GM23338 (cell line): ENCODE results near the gene MST1. TPM values are rescaled to one million over a fixed set of nuclear protein-coding genes. Genes with fewer than 3 reads are reported as not detected.

Experiments used
- ATAC-seq: fragments of 200-7000 bp; cut with Tn5 transposase; 3 replicates; pipeline ENCODE4 v1.9.1; 2020
- DNase-seq: peaks from one replicate; pipeline ENCODE4 v3.0.0-alpha.2; 2015; ENCODE audit warnings: low spot score
- H2AFZ ChIP-seq: fragments of 200-600 bp; sonication (generic); 2 replicates; pipeline ENCODE4 v1.8.0; 2016; ENCODE audit warnings: antibody characterized with exemption, mild to moderate bottlenecking, moderate library complexity
- H3F3A ChIP-seq: fragments of 200-600 bp; sonication (generic); replicated peaks from 2 replicates; pipeline ENCODE4 v1.8.0; 2017; ENCODE audit warnings: antibody characterized with exemption, mixed run types, low read depth
- H3K27ac ChIP-seq: fragments of 200-600 bp; sonication (generic); 2 replicates; pipeline ENCODE4 v1.6.1; 2016; ENCODE audit warnings: low read depth
- H3K27me3 ChIP-seq: fragments of 200-600 bp; sonication (generic); 2 replicates; pipeline ENCODE4 v1.8.0; 2016; ENCODE audit warnings: mild to moderate bottlenecking, mixed run types, moderate library complexity; ENCODE audit not compliant: insufficient read depth
- H3K36me3 ChIP-seq: fragments of 200-600 bp; sonication (generic); 2 replicates; pipeline ENCODE4 v1.8.0; 2016; ENCODE audit warnings: mild to moderate bottlenecking; ENCODE audit not compliant: insufficient read depth
- H3K4me1 ChIP-seq: fragments of 200-600 bp; sonication (generic); 2 replicates; pipeline ENCODE4 v1.8.0; 2016; ENCODE audit warnings: mild to moderate bottlenecking, moderate library complexity; ENCODE audit not compliant: insufficient read depth
- H3K4me2 ChIP-seq: fragments of 200-600 bp; sonication (generic); 2 replicates; pipeline ENCODE4 v1.7.1; 2017; ENCODE audit warnings: mixed run types
- H3K4me3 ChIP-seq: fragments of 200-600 bp; sonication (generic); 2 replicates; pipeline ENCODE4 v1.6.1; 2016; ENCODE audit warnings: mixed run types
- H3K79me2 ChIP-seq: fragments of 200-600 bp; sonication (generic); replicated peaks from 2 replicates; pipeline ENCODE4 v1.8.0; 2017; ENCODE audit warnings: mild to moderate bottlenecking; ENCODE audit not compliant: insufficient read depth
- H3K9me2 ChIP-seq: fragments of 200-600 bp; sonication (generic); 2 replicates; pipeline ENCODE4 v1.8.0; 2017; ENCODE audit not compliant: insufficient read depth
- H4K20me1 ChIP-seq: fragments of 200-600 bp; sonication (generic); replicated peaks from 2 replicates; pipeline ENCODE4 v1.8.0; 2017; ENCODE audit warnings: mild to moderate bottlenecking; ENCODE audit not compliant: insufficient read depth
- H3K27ac Mint-ChIP-seq: 2 replicates; pipeline ENCODE4 v1.8.0; 2020; ENCODE audit warnings: inconsistent platforms, mild to moderate bottlenecking, moderate library complexity, mixed read lengths
- H3K27me3 Mint-ChIP-seq: 3 replicates; pipeline ENCODE4 v1.8.0; 2022; ENCODE audit warnings: low read depth, mild to moderate bottlenecking, moderate library complexity, mixed read lengths, inconsistent platforms; ENCODE audit not compliant: insufficient read depth, poor library complexity
- H3K36me3 Mint-ChIP-seq: 3 replicates; pipeline ENCODE4 v1.8.0; 2021; ENCODE audit warnings: low read depth, mild to moderate bottlenecking, inconsistent platforms, moderate library complexity, mixed read lengths
- H3K4me1 Mint-ChIP-seq: 3 replicates; pipeline ENCODE4 v1.8.0; 2020; ENCODE audit warnings: mild to moderate bottlenecking, inconsistent platforms, mixed read lengths
- H3K4me3 Mint-ChIP-seq: 3 replicates; pipeline ENCODE4 v1.8.0; 2021; ENCODE audit warnings: moderate library complexity, mild to moderate bottlenecking, inconsistent platforms, mixed read lengths
- H3K9me3 Mint-ChIP-seq: 3 replicates; pipeline ENCODE4 v1.8.0; 2020; ENCODE audit warnings: moderate library complexity, mild to moderate bottlenecking, inconsistent platforms, mixed read lengths
- CREB1 ChIP-seq: fragments of 250-450 bp; sonication (Bioruptor Pico); IDR thresholded peaks from 2 replicates; pipeline ENCODE4 v1.5.0; 2020; ENCODE audit warnings: low read depth, mild to moderate bottlenecking, moderate library complexity
- EZH2 ChIP-seq: fragments of 200-600 bp; sonication (generic); IDR thresholded peaks from one replicate; pipeline ENCODE4 v1.8.0; 2017; ENCODE audit warnings: antibody characterized with exemption, mild to moderate bottlenecking, low read depth; ENCODE audit not compliant: unreplicated experiment
- EZH2phosphoT487 ChIP-seq: fragments of 200-600 bp; sonication (generic); IDR thresholded peaks from one replicate; pipeline ENCODE4 v1.8.1; 2018; ENCODE audit warnings: antibody characterized with exemption; ENCODE audit not compliant: unreplicated experiment
- JUNB ChIP-seq: IDR thresholded peaks from one replicate; pipeline ENCODE4 v1.6.1; 2016; ENCODE audit warnings: antibody characterized with exemption; ENCODE audit not compliant: unreplicated experiment
- NANOG ChIP-seq: IDR thresholded peaks from 2 replicates; pipeline ENCODE4 v1.6.1; 2016; ENCODE audit warnings: antibody characterized with exemption, borderline replicate concordance
- POLR2AphosphoS5 ChIP-seq: IDR thresholded peaks from 2 replicates; pipeline ENCODE4 v1.6.1; 2016; ENCODE audit warnings: antibody characterized with exemption, low read depth
- STAT1 ChIP-seq: IDR thresholded peaks from one replicate; pipeline ENCODE4 v1.6.1; 2016; ENCODE audit warnings: antibody characterized with exemption; ENCODE audit not compliant: unreplicated experiment
- ZNF114 ChIP-seq: fragments of 250-450 bp; sonication (Bioruptor Pico); IDR thresholded peaks from 2 replicates; pipeline ENCODE4 v1.5.0; 2020; ENCODE audit warnings: mild to moderate bottlenecking, moderate library complexity
- ZNF331 ChIP-seq: fragments of 250-450 bp; sonication (Bioruptor Pico); IDR thresholded peaks from 2 replicates; pipeline ENCODE4 v1.5.0; 2020; ENCODE audit warnings: low read depth, mild to moderate bottlenecking, moderate library complexity
- polyA plus RNA-seq: library from polyadenylated mRNA; unstranded; fragments of >200 nt; fragmentation: Nextera tagmentation; extraction: Ambion mirVana; gene quantifications from 2 replicates; pipeline ENCODE4 v1.2.1, GENCODE V29; 2016
- total RNA-seq: library from RNA; depleted of rRNA; stranded (reverse); fragments of >200 nt; shearing (Covaris generic); gene quantifications from 2 replicates; pipeline ENCODE4 v1.2.3, GENCODE V29; 2014
- TF ChIP-seq, protein P1 (sequence below): fragments of 250-450 bp; sonication (Bioruptor Pico); IDR thresholded peaks from 2 replicates; pipeline ENCODE4 v1.5.0; 2020; ENCODE audit warnings: mild to moderate bottlenecking, moderate library complexity
- TF ChIP-seq, protein P2 (sequence below), 2 experiments: fragments of 200-600 bp in 1 of 2; sonication (generic) in 1 of 2; conservative IDR thresholded peaks; 2 replicates each; pipeline versions ENCODE4 v1.5.1 to v1.6.1; 2016 to 2017; ENCODE audit warnings: antibody characterized with exemption in 2 of 2, low read depth in 2 of 2, mild to moderate bottlenecking in 2 of 2, moderate library complexity in 1 of 2
- TF ChIP-seq, protein P3 (sequence below): IDR thresholded peaks from 2 replicates; pipeline ENCODE4 v1.6.1; 2016; ENCODE audit warnings: antibody characterized with exemption
- TF ChIP-seq, protein P4 (sequence below): IDR thresholded peaks from one replicate; pipeline ENCODE4 v1.6.1; 2018; ENCODE audit warnings: antibody characterized with exemption; ENCODE audit not compliant: unreplicated experiment

Gene MST1
- total and polyA plus RNA-seq, 2 experiments from 2014 or later, result 5.9 to 11.1 TPM

DNA sequence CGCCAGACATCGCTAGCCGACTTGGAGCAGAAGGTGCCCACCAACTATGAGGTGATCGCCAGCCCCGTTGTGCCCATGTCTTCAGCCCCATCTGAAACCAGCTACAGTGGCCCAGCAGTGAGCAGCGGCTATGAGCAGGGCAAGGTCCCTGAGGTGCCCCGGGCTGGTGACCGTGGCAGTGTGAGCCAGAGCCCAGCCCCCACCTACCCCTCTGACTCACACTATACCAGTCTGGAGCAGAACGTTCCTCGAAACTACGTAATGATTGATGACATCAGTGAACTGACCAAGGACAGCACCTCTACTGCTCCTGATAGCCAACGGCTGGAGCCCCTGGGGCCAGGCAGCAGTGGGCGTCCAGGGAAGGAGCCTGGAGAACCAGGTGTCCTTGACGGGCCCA is 28.0 kb downstream of the MST1 start:
- no peak for TF ChIP-seq CREB1
- TF ChIP-seq, protein P1, sequence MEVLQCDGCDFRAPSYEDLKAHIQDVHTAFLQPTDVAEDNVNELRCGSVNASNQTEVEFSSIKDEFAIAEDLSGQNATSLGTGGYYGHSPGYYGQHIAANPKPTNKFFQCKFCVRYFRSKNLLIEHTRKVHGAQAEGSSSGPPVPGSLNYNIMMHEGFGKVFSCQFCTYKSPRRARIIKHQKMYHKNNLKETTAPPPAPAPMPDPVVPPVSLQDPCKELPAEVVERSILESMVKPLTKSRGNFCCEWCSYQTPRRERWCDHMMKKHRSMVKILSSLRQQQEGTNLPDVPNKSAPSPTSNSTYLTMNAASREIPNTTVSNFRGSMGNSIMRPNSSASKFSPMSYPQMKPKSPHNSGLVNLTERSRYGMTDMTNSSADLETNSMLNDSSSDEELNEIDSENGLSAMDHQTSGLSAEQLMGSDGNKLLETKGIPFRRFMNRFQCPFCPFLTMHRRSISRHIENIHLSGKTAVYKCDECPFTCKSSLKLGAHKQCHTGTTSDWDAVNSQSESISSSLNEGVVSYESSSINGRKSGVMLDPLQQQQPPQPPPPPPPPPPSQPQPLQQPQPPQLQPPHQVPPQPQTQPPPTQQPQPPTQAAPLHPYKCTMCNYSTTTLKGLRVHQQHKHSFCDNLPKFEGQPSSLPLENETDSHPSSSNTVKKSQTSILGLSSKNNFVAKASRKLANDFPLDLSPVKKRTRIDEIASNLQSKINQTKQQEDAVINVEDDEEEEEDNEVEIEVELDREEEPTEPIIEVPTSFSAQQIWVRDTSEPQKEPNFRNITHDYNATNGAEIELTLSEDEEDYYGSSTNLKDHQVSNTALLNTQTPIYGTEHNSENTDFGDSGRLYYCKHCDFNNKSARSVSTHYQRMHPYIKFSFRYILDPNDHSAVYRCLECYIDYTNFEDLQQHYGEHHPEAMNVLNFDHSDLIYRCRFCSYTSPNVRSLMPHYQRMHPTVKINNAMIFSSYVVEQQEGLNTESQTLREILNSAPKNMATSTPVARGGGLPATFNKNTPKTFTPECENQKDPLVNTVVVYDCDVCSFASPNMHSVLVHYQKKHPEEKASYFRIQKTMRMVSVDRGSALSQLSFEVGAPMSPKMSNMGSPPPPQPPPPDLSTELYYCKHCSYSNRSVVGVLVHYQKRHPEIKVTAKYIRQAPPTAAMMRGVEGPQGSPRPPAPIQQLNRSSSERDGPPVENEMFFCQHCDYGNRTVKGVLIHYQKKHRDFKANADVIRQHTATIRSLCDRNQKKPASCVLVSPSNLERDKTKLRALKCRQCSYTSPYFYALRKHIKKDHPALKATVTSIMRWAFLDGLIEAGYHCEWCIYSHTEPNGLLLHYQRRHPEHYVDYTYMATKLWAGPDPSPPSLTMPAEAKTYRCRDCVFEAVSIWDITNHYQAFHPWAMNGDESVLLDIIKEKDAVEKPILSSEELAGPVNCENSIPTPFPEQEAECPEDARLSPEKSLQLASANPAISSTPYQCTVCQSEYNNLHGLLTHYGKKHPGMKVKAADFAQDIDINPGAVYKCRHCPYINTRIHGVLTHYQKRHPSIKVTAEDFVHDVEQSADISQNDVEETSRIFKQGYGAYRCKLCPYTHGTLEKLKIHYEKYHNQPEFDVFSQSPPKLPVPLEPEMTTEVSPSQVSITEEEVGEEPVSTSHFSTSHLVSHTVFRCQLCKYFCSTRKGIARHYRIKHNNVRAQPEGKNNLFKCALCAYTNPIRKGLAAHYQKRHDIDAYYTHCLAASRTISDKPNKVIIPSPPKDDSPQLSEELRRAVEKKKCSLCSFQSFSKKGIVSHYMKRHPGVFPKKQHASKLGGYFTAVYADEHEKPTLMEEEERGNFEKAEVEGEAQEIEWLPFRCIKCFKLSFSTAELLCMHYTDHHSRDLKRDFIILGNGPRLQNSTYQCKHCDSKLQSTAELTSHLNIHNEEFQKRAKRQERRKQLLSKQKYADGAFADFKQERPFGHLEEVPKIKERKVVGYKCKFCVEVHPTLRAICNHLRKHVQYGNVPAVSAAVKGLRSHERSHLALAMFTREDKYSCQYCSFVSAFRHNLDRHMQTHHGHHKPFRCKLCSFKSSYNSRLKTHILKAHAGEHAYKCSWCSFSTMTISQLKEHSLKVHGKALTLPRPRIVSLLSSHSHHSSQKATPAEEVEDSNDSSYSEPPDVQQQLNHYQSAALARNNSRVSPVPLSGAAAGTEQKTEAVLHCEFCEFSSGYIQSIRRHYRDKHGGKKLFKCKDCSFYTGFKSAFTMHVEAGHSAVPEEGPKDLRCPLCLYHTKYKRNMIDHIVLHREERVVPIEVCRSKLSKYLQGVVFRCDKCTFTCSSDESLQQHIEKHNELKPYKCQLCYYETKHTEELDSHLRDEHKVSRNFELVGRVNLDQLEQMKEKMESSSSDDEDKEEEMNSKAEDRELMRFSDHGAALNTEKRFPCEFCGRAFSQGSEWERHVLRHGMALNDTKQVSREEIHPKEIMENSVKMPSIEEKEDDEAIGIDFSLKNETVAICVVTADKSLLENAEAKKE (CRISPR knock-in tag), result no peak
- TF ChIP-seq EZH2phosphoT487, result no peak
- TF ChIP-seq, protein P2, sequence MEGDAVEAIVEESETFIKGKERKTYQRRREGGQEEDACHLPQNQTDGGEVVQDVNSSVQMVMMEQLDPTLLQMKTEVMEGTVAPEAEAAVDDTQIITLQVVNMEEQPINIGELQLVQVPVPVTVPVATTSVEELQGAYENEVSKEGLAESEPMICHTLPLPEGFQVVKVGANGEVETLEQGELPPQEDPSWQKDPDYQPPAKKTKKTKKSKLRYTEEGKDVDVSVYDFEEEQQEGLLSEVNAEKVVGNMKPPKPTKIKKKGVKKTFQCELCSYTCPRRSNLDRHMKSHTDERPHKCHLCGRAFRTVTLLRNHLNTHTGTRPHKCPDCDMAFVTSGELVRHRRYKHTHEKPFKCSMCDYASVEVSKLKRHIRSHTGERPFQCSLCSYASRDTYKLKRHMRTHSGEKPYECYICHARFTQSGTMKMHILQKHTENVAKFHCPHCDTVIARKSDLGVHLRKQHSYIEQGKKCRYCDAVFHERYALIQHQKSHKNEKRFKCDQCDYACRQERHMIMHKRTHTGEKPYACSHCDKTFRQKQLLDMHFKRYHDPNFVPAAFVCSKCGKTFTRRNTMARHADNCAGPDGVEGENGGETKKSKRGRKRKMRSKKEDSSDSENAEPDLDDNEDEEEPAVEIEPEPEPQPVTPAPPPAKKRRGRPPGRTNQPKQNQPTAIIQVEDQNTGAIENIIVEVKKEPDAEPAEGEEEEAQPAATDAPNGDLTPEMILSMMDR (conservative IDR thresholded peaks at IDR 0.05; ENCODE audit: low read depth in 2 of 2), result no peak
- TF ChIP-seq ZNF114 (CRISPR knock-in tag), result no peak
- no peak for TF ChIP-seq STAT1
- no peak for TF ChIP-seq POLR2AphosphoS5
- TF ChIP-seq JUNB, result no peak
- no peak for TF ChIP-seq ZNF331 (CRISPR knock-in tag)
- TF ChIP-seq, protein P3, sequence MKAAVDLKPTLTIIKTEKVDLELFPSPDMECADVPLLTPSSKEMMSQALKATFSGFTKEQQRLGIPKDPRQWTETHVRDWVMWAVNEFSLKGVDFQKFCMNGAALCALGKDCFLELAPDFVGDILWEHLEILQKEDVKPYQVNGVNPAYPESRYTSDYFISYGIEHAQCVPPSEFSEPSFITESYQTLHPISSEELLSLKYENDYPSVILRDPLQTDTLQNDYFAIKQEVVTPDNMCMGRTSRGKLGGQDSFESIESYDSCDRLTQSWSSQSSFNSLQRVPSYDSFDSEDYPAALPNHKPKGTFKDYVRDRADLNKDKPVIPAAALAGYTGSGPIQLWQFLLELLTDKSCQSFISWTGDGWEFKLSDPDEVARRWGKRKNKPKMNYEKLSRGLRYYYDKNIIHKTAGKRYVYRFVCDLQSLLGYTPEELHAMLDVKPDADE, result no peak
- TF ChIP-seq NANOG, result no peak
- TF ChIP-seq, protein P4, sequence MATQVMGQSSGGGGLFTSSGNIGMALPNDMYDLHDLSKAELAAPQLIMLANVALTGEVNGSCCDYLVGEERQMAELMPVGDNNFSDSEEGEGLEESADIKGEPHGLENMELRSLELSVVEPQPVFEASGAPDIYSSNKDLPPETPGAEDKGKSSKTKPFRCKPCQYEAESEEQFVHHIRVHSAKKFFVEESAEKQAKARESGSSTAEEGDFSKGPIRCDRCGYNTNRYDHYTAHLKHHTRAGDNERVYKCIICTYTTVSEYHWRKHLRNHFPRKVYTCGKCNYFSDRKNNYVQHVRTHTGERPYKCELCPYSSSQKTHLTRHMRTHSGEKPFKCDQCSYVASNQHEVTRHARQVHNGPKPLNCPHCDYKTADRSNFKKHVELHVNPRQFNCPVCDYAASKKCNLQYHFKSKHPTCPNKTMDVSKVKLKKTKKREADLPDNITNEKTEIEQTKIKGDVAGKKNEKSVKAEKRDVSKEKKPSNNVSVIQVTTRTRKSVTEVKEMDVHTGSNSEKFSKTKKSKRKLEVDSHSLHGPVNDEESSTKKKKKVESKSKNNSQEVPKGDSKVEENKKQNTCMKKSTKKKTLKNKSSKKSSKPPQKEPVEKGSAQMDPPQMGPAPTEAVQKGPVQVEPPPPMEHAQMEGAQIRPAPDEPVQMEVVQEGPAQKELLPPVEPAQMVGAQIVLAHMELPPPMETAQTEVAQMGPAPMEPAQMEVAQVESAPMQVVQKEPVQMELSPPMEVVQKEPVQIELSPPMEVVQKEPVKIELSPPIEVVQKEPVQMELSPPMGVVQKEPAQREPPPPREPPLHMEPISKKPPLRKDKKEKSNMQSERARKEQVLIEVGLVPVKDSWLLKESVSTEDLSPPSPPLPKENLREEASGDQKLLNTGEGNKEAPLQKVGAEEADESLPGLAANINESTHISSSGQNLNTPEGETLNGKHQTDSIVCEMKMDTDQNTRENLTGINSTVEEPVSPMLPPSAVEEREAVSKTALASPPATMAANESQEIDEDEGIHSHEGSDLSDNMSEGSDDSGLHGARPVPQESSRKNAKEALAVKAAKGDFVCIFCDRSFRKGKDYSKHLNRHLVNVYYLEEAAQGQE, result no peak
- no peak for TF ChIP-seq EZH2
- no peaks in the 10 kb centered on the region for H3K36me3 ChIP-seq
- Mint-ChIP-seq H3K4me1 (peaks cover 4% of the 10 kb centered on the region), H3K27ac (no peak overlapping the region), H3K36me3 (no peaks in the 10 kb centered on the region; the same call in 2 of the 3 replicates), H3K4me3 (no peak overlapping the region), H3K9me3 (no peaks in the 10 kb centered on the region), H3K27me3 (peaks cover 13% of the 10 kb centered on the region)
- H3K4me1 ChIP-seq, result no peaks in the 10 kb centered on the region
- no peaks in the 10 kb centered on the region for H3K79me2 ChIP-seq
- no peak for DNase-seq
- no peak overlapping the region for H3K4me2 ChIP-seq
- no peaks in the 10 kb centered on the region for H4K20me1 ChIP-seq
- H3K27me3 ChIP-seq, result no peaks in the 10 kb centered on the region
- H3K4me3 ChIP-seq, result no peak overlapping the region
- no peaks in the 10 kb centered on the region for H3F3A ChIP-seq
- no peaks in the 10 kb centered on the region for H3K9me2 ChIP-seq
- no peak overlapping the region for H3K27ac ChIP-seq
- H2AFZ ChIP-seq, result no peak overlapping the region
- ATAC-seq, result no peak
